ENCODE results near the gene SNRPD3. TPM values are rescaled to one million over a fixed set of nuclear protein-coding genes. Genes with fewer than 3 reads are reported as not detected.

Gene SNRPD3
- total and polyA plus RNA-seq, 2 donors (not counting 3 experiments of a cell fraction or from before 2014, with no cell fraction given): 121 to 253 TPM

DNA sequence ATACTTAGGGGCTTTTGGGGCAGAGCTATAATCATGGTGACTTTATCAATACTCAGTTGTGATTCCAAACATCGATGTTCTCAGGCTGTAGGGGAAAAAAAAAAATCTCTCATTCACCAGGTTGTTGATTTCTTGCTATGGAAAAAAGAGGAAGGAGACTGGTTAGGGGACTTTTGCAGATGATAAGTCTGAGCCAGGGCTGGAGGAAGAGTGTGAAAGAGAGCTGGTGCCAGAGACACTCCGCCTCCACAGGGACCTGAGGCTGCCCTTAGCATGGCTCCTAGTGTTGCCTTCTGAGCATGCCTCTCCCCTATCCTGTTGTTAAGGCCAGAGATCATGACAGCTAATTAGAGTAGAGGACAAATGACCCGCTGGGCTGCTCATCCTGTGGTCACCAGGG lies 43.8 kb upstream of the SNRPD3 start:
- POLR2A ChIA-PET: no interaction called here
- no peak overlapping the region for H3K4me3 ChIP-seq (replicated peaks in 1 of 3; ENCODE audit: insufficient read depth in 1 of 3, low read depth in 1 of 3, low read length in 3 of 3)

DNA sequence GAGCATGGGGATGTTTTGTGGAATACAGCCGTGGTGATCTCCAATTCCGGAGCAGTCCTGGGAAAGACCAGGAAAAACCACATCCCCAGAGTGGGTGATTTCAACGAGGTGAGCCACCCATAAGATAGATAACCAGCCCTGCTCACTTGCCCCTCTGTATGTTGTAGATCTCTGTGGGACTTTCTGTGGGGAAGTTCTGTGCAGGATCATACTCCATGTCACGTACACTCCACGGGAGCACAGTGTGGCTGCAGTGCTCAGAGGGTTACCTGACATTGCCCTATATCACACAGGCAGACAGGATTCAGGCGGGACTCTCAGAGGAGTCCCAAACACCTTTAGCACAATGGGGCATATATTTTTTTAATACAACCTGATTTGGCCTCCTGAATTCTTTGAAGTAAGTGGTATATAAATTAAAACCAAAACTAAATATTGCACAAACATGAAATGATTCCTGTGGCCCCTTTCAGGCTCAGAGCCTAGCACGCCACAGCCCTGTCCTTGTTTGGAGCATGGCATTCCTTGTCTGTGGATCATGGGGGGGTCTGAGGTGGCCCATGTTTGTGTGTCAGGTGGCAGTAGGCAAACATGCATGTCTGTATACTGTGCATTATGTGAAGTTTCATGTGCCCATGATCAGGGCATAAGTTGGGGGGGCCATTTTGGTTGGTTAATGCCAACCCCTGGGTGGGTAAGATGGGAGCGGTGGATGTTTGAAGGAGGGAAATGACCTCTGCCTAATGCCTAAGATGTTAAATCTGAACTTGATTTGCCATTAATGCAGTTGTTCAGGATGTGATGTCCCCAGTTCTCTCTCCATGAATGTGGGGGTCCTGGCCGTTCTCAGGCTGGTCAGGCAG lies 42.2 kb upstream of the SNRPD3 start:
- H3K4me2 ChIP-seq (ENCODE audit: insufficient read depth, low read length): no peak overlapping the region
- no peaks in the 10 kb centered on the region for H4K20me1 ChIP-seq (replicated peaks; ENCODE audit: control insufficient read depth, extremely low read depth, insufficient read depth, low read length)
- TF ChIP-seq, protein P1, sequence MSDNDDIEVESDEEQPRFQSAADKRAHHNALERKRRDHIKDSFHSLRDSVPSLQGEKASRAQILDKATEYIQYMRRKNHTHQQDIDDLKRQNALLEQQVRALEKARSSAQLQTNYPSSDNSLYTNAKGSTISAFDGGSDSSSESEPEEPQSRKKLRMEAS (IDR thresholded peaks at IDR 0.05; ENCODE audit: insufficient read depth, insufficient read length): no peak
- TF ChIP-seq MYC (IDR thresholded peaks at IDR 0.05; ENCODE audit: low read depth, low read length): no peak
- TF ChIP-seq, protein P2, sequence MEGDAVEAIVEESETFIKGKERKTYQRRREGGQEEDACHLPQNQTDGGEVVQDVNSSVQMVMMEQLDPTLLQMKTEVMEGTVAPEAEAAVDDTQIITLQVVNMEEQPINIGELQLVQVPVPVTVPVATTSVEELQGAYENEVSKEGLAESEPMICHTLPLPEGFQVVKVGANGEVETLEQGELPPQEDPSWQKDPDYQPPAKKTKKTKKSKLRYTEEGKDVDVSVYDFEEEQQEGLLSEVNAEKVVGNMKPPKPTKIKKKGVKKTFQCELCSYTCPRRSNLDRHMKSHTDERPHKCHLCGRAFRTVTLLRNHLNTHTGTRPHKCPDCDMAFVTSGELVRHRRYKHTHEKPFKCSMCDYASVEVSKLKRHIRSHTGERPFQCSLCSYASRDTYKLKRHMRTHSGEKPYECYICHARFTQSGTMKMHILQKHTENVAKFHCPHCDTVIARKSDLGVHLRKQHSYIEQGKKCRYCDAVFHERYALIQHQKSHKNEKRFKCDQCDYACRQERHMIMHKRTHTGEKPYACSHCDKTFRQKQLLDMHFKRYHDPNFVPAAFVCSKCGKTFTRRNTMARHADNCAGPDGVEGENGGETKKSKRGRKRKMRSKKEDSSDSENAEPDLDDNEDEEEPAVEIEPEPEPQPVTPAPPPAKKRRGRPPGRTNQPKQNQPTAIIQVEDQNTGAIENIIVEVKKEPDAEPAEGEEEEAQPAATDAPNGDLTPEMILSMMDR (IDR thresholded peaks at IDR 0.05; ENCODE audit: extremely low read depth in 1 of 2, insufficient read depth in 1 of 2, low read depth in 1 of 2, low read length in 2 of 2): no peak
- TF ChIP-seq POLR2A (IDR thresholded peaks at IDR 0.05; ENCODE audit: low read depth, low read length): no peak
- no peak for TF ChIP-seq JUN (IDR thresholded peaks at IDR 0.05; ENCODE audit: borderline replicate concordance, insufficient read depth, insufficient read length, low read depth)
- TF ChIP-seq FOS (IDR thresholded peaks at IDR 0.05; ENCODE audit: borderline replicate concordance, insufficient read depth, low read length): no peak
- no peak for TF ChIP-seq GATA2 (IDR thresholded peaks at IDR 0.05; ENCODE audit: insufficient read depth, insufficient read length, low read depth, low read length)
- ChIA-PET POLR2A (no interaction called here), CTCF (interaction anchor here (0.8 kb wide), 1 partner anchor 11 kb away, joined by 3 read pairs; no protein-coding TSS in a partner anchor)
- FAIRE-seq: no peak
- no peaks in the 10 kb centered on the region for H3K4me1 ChIP-seq (ENCODE audit: control insufficient read depth, extremely low read depth, insufficient read depth, low read length)
- H3K27ac ChIP-seq (ENCODE audit: insufficient read depth, low read depth, low read length): no peak overlapping the region
- H3K9me3 ChIP-seq (replicated peaks; ENCODE audit: control insufficient read depth, insufficient read depth, low read length): no peaks in the 10 kb centered on the region
- no peak overlapping the region for H3K4me3 ChIP-seq (replicated peaks in 1 of 3; ENCODE audit: insufficient read depth in 1 of 3, low read depth in 1 of 3, low read length in 3 of 3)
- intact Hi-C loops (cut with micrococcal nuclease): no loop called here
- H3K9ac ChIP-seq (replicated peaks; ENCODE audit: extremely low read depth, insufficient read depth, low read length): no peak overlapping the region
- peaks cover 5 to 6% of the 10 kb centered on the region in 2 experiments for H3K27me3 ChIP-seq (ENCODE audit: control insufficient read depth in 2 of 2, insufficient read depth in 2 of 2, low read length in 2 of 2)
- no TSS peak for BruUV-seq (replicated peaks)
- DNase-seq (ENCODE audit: low read depth, low spot score): no peak
- no peaks in the 10 kb centered on the region for H3K79me2 ChIP-seq (ENCODE audit: control insufficient read depth, insufficient read depth, low read length)
- H2AFZ ChIP-seq (ENCODE audit: low read depth, low read length): no peak overlapping the region
- H3K36me3 ChIP-seq (ENCODE audit: control insufficient read depth in 2 of 2, extremely low read depth in 1 of 2, insufficient read depth in 2 of 2, low read length in 2 of 2): no peaks in the 10 kb centered on the region
- dilution Hi-C loops (cut with MboI; ENCODE audit: extremely low pct_ligation_motif_present, low sequenced_read_pairs): loop anchor here (5.0 kb wide), 1 partner anchor 51 kb away; no protein-coding TSS in a partner anchor
- no peaks in the 10 kb centered on the region for H3K9me1 ChIP-seq (replicated peaks; ENCODE audit: control insufficient read depth, extremely low read depth, insufficient read depth, low read length)

More for the DNA sequence above, 43.8 kb upstream of the SNRPD3 start:
- CTCF ChIA-PET: interaction anchor here (1.6 kb wide), 1 partner anchor 10 kb away, joined by 7 read pairs; no protein-coding TSS in a partner anchor
- Histone ChIP-seq H3K9me3 (replicated peaks; ENCODE audit: control insufficient read depth, insufficient read depth, low read length) (no peaks in the 10 kb centered on the region), H2AFZ (ENCODE audit: low read depth, low read length) (no peak overlapping the region), H3K4me1 (ENCODE audit: control insufficient read depth, extremely low read depth, insufficient read depth, low read length) (peaks cover 9% of the 10 kb centered on the region), H3K9me1 (replicated peaks; ENCODE audit: control insufficient read depth, extremely low read depth, insufficient read depth, low read length) (no peaks in the 10 kb centered on the region), H3K4me2 (ENCODE audit: insufficient read depth, low read length) (no peak overlapping the region), H3K27ac (ENCODE audit: insufficient read depth, low read depth, low read length) (no peak overlapping the region), H3K36me3 (ENCODE audit: control insufficient read depth in 2 of 2, extremely low read depth in 1 of 2, insufficient read depth in 2 of 2, low read length in 2 of 2) (no peaks in the 10 kb centered on the region), H3K27me3 (ENCODE audit: control insufficient read depth in 2 of 2, insufficient read depth in 2 of 2, low read length in 2 of 2) (peaks cover 5 to 6% of the 10 kb centered on the region in 2 experiments), H4K20me1 (replicated peaks; ENCODE audit: control insufficient read depth, extremely low read depth, insufficient read depth, low read length) (no peaks in the 10 kb centered on the region), H3K79me2 (ENCODE audit: control insufficient read depth, insufficient read depth, low read length) (no peaks in the 10 kb centered on the region), H3K9ac (replicated peaks; ENCODE audit: extremely low read depth, insufficient read depth, low read length) (no peak overlapping the region)
- TF ChIP-seq EZH2 (IDR thresholded peaks at IDR 0.05; ENCODE audit: borderline replicate concordance, low read depth, low read length, severe bottlenecking): no peak
- TF ChIP-seq JUN (IDR thresholded peaks at IDR 0.05; ENCODE audit: borderline replicate concordance, insufficient read depth, insufficient read length, low read depth): no peak
- TF ChIP-seq, protein P1 (IDR thresholded peaks at IDR 0.05; ENCODE audit: insufficient read depth, insufficient read length): no peak
- TF ChIP-seq GATA2 (IDR thresholded peaks at IDR 0.05; ENCODE audit: insufficient read depth, insufficient read length, low read depth, low read length): no peak
- TF ChIP-seq FOS (IDR thresholded peaks at IDR 0.05; ENCODE audit: borderline replicate concordance, insufficient read depth, low read length): no peak
- TF ChIP-seq MYC (IDR thresholded peaks at IDR 0.05; ENCODE audit: low read depth, low read length): no peak
- DNase-seq (ENCODE audit: low read depth, low spot score) (no peak), FAIRE-seq (no peak)
- intact Hi-C loops (cut with micrococcal nuclease) (no loop called here), dilution Hi-C loops (cut with MboI; ENCODE audit: extremely low pct_ligation_motif_present, low sequenced_read_pairs) (loop anchor here (5.0 kb wide), 1 partner anchor 50 kb away; no protein-coding TSS in a partner anchor)
- no TSS peak for BruUV-seq (replicated peaks)

Data from endothelial cell of umbilical vein (primary cell).